GM12878 (cell line): ENCODE measurements around the gene MPZL1. TPM values are rescaled to one million over a fixed set of nuclear protein-coding genes. Genes with fewer than 3 reads are reported as not detected.

Source experiments
- ATAC-seq: fragments of 200-7000 bp; cut with Tn5 transposase; 3 replicates; pipeline ENCODE4 v1.9.1; 2020; ENCODE audit warnings: mild to moderate bottlenecking, moderate library complexity
- BruUV-seq: library from RNA; stranded (reverse); fragments of 400-500 nt; replicated peaks from 2 replicates; lab custom pipeline; 2021; lab: Mats Ljungman, UMichigan
- CTCF ChIA-PET: fragments of 300-600 bp; sonication (Branson Sonifier 250); formaldehyde crosslinking; extraction: SDS; loops from one replicate; lab custom pipeline; 2021; ENCODE audit warnings: inconsistent platforms; lab: Yijun Ruan, JAX
- POLR2A ChIA-PET: fragments of 350-600 bp; formaldehyde crosslinking; extraction: SDS; loops from one replicate; lab custom pipeline; 2021; ENCODE audit warnings: inconsistent platforms; lab: Charles Lee
- RAD21 ChIA-PET: fragments of 300-600 bp; sonication (Branson Sonifier 250); formaldehyde crosslinking; loops from one replicate; lab custom pipeline; 2023; ENCODE audit warnings: antibody characterized with exemption; ENCODE audit not compliant: unreplicated experiment; lab: Charles Lee
- SMC1A ChIA-PET: fragments of 300-600 bp; sonication (Branson Sonifier 250); formaldehyde crosslinking; loops from one replicate; lab custom pipeline; 2023; ENCODE audit not compliant: unreplicated experiment, uncharacterized antibody; lab: Charles Lee
- DNase-seq: peaks from one replicate; pipeline ENCODE4 v3.0.0-alpha.2; 2011; ENCODE audit warnings: low read depth, low spot score
- FAIRE-seq: peaks from 3 replicates; lab custom pipeline; 2011; peaks lifted over from hg19 to GRCh38; lab: Jason Lieb, UNC
- H2AFZ ChIP-seq: 2 replicates; pipeline ENCODE4 v1.6.0; 2011; ENCODE audit warnings: low read depth, low read length, control low read depth; ENCODE audit not compliant: control insufficient read depth
- H3K27ac ChIP-seq: 2 replicates; pipeline ENCODE4 v1.5.1; 2011; ENCODE audit warnings: control low read depth; ENCODE audit not compliant: control insufficient read depth, insufficient read depth
- H3K27me3 ChIP-seq, 2 experiments: replicated peaks in 1 of 2; 2 replicates each; pipeline versions ENCODE4 v1.6.0 to v1.6.1; 2011; ENCODE audit warnings: low read length in 1 of 2; ENCODE audit not compliant: control insufficient read depth in 2 of 2, insufficient read depth in 2 of 2
- H3K36me3 ChIP-seq, 2 experiments: 2 replicates each; pipeline ENCODE4 v1.5.1; 2011; ENCODE audit warnings: low read length in 1 of 2; ENCODE audit not compliant: control insufficient read depth in 2 of 2, insufficient read depth in 2 of 2
- H3K4me1 ChIP-seq: 2 replicates; pipeline ENCODE4 v1.6.1; 2011; ENCODE audit warnings: mild to moderate bottlenecking, low read length, moderate library complexity, mixed read lengths; ENCODE audit not compliant: control insufficient read depth, insufficient read depth
- H3K4me2 ChIP-seq: 2 replicates; pipeline ENCODE4 v1.6.0; 2011; ENCODE audit warnings: control low read depth; ENCODE audit not compliant: control insufficient read depth, insufficient read depth
- H3K4me3 ChIP-seq: fragments of 200-600 bp; sonication (generic); 2 replicates; pipeline ENCODE4 v1.5.1; 2016
- H3K79me2 ChIP-seq: 2 replicates; pipeline ENCODE4 v1.6.0; 2011; ENCODE audit warnings: low read length; ENCODE audit not compliant: control insufficient read depth, insufficient read depth
- H3K9ac ChIP-seq: 2 replicates; pipeline ENCODE4 v1.8.0; 2011; ENCODE audit warnings: low read length, control low read depth, mixed read lengths; ENCODE audit not compliant: control insufficient read depth, insufficient read depth
- H3K9me3 ChIP-seq: replicated peaks from 3 replicates; pipeline ENCODE4 v1.5.1; 2011; ENCODE audit warnings: mild to moderate bottlenecking, low read length; ENCODE audit not compliant: control insufficient read depth, insufficient read depth
- H4K20me1 ChIP-seq: 2 replicates; pipeline ENCODE4 v1.6.0; 2011; ENCODE audit not compliant: control insufficient read depth, insufficient read depth
- CBX3 ChIP-seq: fragments of 200-600 bp; sonication (generic); IDR thresholded peaks from 2 replicates; pipeline ENCODE4 v1.6.1; 2016; ENCODE audit warnings: low read depth, borderline replicate concordance
- CHD4 ChIP-seq: fragments of 200-600 bp; sonication (generic); IDR thresholded peaks from 2 replicates; pipeline ENCODE4 v1.6.1; 2016; ENCODE audit warnings: mild to moderate bottlenecking
- EED ChIP-seq: sonication (generic); IDR thresholded peaks from 2 replicates; pipeline ENCODE4 v1.6.1; 2016; ENCODE audit warnings: antibody characterized with exemption, low read depth
- KLF5 ChIP-seq: fragments of 450-650 bp; IDR thresholded peaks from 2 replicates; pipeline ENCODE4 v1.6.1; 2014; ENCODE audit warnings: mild to moderate bottlenecking; ENCODE audit not compliant: partially characterized antibody
- MEF2A ChIP-seq: IDR thresholded peaks from 2 replicates; pipeline ENCODE4 v1.6.1; 2011; ENCODE audit warnings: low read depth, mild to moderate bottlenecking, low read length, moderate library complexity; ENCODE audit not compliant: insufficient read depth
- MEF2B ChIP-seq: fragments of 450-650 bp; IDR thresholded peaks from 2 replicates; pipeline ENCODE4 v1.6.1; 2018; ENCODE audit warnings: mild to moderate bottlenecking, moderate library complexity; ENCODE audit not compliant: partially characterized antibody, poor library complexity, severe bottlenecking
- MTA3 ChIP-seq: IDR thresholded peaks from 2 replicates; pipeline ENCODE4 v1.6.1; 2012; ENCODE audit warnings: low read length, inconsistent platforms, borderline replicate concordance
- NR2F1 ChIP-seq: fragments of 450-650 bp; conservative IDR thresholded peaks from 2 replicates; pipeline ENCODE4 v1.6.1; 2017; ENCODE audit warnings: mild to moderate bottlenecking
- PAX8 ChIP-seq: fragments of 450-650 bp; IDR thresholded peaks from 2 replicates; pipeline ENCODE4 v1.6.1; 2017; ENCODE audit warnings: mild to moderate bottlenecking, moderate library complexity
- SMAD5 ChIP-seq: IDR thresholded peaks from 2 replicates; pipeline ENCODE4 v1.6.1; 2016; ENCODE audit warnings: antibody characterized with exemption, low read depth
- SMARCA5 ChIP-seq: fragments of 450-650 bp; IDR thresholded peaks from 2 replicates; pipeline ENCODE4 v1.6.1; 2017; ENCODE audit warnings: mild to moderate bottlenecking
- TCF7 ChIP-seq: IDR thresholded peaks from 2 replicates; pipeline ENCODE4 v1.6.1; 2014; ENCODE audit warnings: antibody characterized with exemption, borderline replicate concordance
- WRNIP1 ChIP-seq: IDR thresholded peaks from 2 replicates; pipeline ENCODE4 v1.6.1; 2011; ENCODE audit warnings: low read depth, low read length, improper control_type of control experiment, borderline replicate concordance
- WGBS: methylation state at CpG from one replicate; pipeline ENCODE4 v1.1.6; 2016; ENCODE audit warnings: low lambda C conversion rate; ENCODE audit not compliant: insufficient replicate concordance, insufficient coverage; ENCODE audit errors: missing lambda C conversion rate; 5-methylcytosine and 5-hydroxymethylcytosine counted together
- in situ Hi-C: fragments of 300-500 bp; cut with MboI; formaldehyde crosslinking; loops from 9 replicates; pipeline ENCODE4 v1.14.3; 2018; ENCODE audit warnings: mixed read lengths
- intact Hi-C: fragments of 100-400 bp; cut with micrococcal nuclease; formaldehyde crosslinking; loops from one replicate; pipeline ENCODE4 v1.14.2; 2022; ENCODE audit not compliant: unreplicated experiment
- polyA plus RNA-seq, 11 experiments: library from polyadenylated mRNA; depleted of rRNA in 4 of 11; unstranded in 6 of 11; stranded (reverse) in 5 of 11; fragments of >200 nt; fragmentation: Nextera tagmentation in 4 of 11; fragmentation: Illumina TruSeq in 1 of 11; extraction: Ambion mirVana in 4 of 11; extraction: Trizol in 1 of 11; gene quantifications; 1 replicate in 1 of 11; 2 replicates in 10 of 11; pipeline versions ENCODE4 v1.2.1 to v1.2.3, GENCODE V29; 2011 to 2016; ENCODE audit warnings: inconsistent platforms in 2 of 11, missing spikeins in 2 of 11, low read depth in 1 of 11
- total RNA-seq, 4 experiments: library from RNA; depleted of rRNA in 3 of 4; stranded (reverse); fragments of >200 nt in 3 of 4; fragmentation: Illumina TruSeq in 1 of 4; extraction: Trizol in 1 of 4; gene quantifications; 2 replicates each; pipeline versions ENCODE4 v1.2.1 to v1.2.3, GENCODE V29; 2013 to 2021
- TF ChIP-seq, protein P1 (sequence below): fragments of 450-650 bp; IDR thresholded peaks from 2 replicates; pipeline ENCODE4 v1.6.1; 2018; ENCODE audit warnings: mild to moderate bottlenecking, low read depth, moderate library complexity; ENCODE audit not compliant: partially characterized antibody
- TF ChIP-seq, protein P2 (sequence below): fragments of 450-650 bp; IDR thresholded peaks from 2 replicates; pipeline ENCODE4 v1.6.1; 2014; ENCODE audit warnings: mild to moderate bottlenecking
- TF ChIP-seq, protein P3 (sequence below): fragments of 450-650 bp; formaldehyde crosslinking; IDR thresholded peaks from 2 replicates; pipeline ENCODE4 v1.4.0; 2020; ENCODE audit warnings: mild to moderate bottlenecking, moderate library complexity

Gene MPZL1
- total and polyA plus RNA-seq, 10 of the 15 experiments (the other 5 are each of a cell fraction or from before 2014, with no cell fraction given), result 9.8 to 60.9 (median 45.9) TPM

DNA sequence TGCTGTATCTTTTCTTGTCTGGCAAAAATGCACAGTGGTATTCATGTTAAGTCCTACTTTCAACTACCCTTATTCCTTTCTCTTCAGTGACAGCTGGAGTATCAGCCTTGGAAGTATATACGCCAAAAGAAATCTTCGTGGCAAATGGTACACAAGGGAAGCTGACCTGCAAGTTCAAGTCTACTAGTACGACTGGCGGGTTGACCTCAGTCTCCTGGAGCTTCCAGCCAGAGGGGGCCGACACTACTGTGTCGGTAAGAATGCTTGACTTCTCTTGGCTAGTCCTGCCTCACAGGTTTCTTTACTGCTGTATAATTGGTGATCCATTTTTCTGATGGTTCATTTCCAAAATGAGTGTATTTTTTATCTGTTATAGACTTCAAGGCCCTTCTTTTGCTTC lies 43.7 kb downstream of the MPZL1 start (continued):
- TF ChIP-seq, protein P1, sequence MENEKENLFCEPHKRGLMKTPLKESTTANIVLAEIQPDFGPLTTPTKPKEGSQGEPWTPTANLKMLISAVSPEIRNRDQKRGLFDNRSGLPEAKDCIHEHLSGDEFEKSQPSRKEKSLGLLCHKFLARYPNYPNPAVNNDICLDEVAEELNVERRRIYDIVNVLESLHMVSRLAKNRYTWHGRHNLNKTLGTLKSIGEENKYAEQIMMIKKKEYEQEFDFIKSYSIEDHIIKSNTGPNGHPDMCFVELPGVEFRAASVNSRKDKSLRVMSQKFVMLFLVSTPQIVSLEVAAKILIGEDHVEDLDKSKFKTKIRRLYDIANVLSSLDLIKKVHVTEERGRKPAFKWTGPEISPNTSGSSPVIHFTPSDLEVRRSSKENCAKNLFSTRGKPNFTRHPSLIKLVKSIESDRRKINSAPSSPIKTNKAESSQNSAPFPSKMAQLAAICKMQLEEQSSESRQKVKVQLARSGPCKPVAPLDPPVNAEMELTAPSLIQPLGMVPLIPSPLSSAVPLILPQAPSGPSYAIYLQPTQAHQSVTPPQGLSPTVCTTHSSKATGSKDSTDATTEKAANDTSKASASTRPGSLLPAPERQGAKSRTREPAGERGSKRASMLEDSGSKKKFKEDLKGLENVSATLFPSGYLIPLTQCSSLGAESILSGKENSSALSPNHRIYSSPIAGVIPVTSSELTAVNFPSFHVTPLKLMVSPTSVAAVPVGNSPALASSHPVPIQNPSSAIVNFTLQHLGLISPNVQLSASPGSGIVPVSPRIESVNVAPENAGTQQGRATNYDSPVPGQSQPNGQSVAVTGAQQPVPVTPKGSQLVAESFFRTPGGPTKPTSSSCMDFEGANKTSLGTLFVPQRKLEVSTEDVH, result no peak
- TF ChIP-seq MEF2A (no peak), CHD4 (no peak), MTA3 (no peak), SMAD5 (no peak), CBX3 (no peak)
- TF ChIP-seq, protein P2, sequence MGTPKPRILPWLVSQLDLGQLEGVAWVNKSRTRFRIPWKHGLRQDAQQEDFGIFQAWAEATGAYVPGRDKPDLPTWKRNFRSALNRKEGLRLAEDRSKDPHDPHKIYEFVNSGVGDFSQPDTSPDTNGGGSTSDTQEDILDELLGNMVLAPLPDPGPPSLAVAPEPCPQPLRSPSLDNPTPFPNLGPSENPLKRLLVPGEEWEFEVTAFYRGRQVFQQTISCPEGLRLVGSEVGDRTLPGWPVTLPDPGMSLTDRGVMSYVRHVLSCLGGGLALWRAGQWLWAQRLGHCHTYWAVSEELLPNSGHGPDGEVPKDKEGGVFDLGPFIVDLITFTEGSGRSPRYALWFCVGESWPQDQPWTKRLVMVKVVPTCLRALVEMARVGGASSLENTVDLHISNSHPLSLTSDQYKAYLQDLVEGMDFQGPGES, result no peak

DNA sequence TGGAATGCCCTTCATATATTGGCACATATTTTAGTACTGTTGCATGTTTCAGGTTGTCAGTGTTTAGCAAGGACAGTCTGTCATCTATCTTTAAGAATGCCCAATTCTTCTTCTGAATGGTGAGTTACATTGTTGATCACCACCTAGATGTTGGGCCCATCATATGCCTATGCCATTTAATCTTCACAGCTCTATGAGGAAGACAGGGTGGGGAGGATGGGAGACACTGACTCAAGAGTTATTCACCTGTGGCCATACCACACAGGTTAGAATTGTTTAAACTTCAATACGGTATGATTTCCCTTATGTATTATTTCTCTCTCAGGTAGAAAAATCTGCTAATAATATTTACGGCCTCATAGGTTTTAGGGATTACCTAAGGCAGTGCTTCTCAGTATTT lies 44.8 kb downstream of the MPZL1 start:
- RAD21 ChIA-PET, result no interaction called here
- intact Hi-C loops (no loop called here), in situ Hi-C loops (no loop called here)
- H3K79me2 ChIP-seq, result peaks cover 5% of the 10 kb centered on the region
- ATAC-seq (no peak), DNase-seq (no peak), FAIRE-seq (no peak)
- no peak overlapping the region for H2AFZ ChIP-seq
- H3K27me3 ChIP-seq, result no peaks in the 10 kb centered on the region
- no peak overlapping the region for H3K4me3 ChIP-seq
- no peak overlapping the region for H3K4me2 ChIP-seq
- H4K20me1 ChIP-seq, result no peaks in the 10 kb centered on the region
- H3K9me3 ChIP-seq, result no peaks in the 10 kb centered on the region
- WGBS, result 100% methylated on average over 2 of the region's 2 CpGs
- POLR2A ChIA-PET, result interaction anchor here (1.1 kb wide), 1 partner anchor 25 kb away, joined by 3 read pairs; no protein-coding TSS in a partner anchor
- SMC1A ChIA-PET, result interaction anchor here (0.9 to 1.5 kb wide), 2 partner anchors 13 to 50 kb away, joined by 3 to 4 read pairs; no protein-coding TSS in a partner anchor
- no TSS peak for BruUV-seq
- H3K27ac ChIP-seq, result no peak overlapping the region
- no peaks in the 10 kb centered on the region; the same call in 1 of the 2 replicates for H3K4me1 ChIP-seq
- H3K9ac ChIP-seq, result no peak overlapping the region
- CTCF ChIA-PET, result interaction anchor here (0.9 to 1.4 kb wide), 2 partner anchors 14 to 316 kb away, joined by 3 read pairs; no protein-coding TSS in a partner anchor
- peaks cover 6 to 26% of the 10 kb centered on the region in 2 experiments for H3K36me3 ChIP-seq
- TF ChIP-seq WRNIP1, result no peak
- TF ChIP-seq EED, result no peak
- no peak for TF ChIP-seq KLF5
- TF ChIP-seq TCF7, result no peak
- TF ChIP-seq, protein P3, sequence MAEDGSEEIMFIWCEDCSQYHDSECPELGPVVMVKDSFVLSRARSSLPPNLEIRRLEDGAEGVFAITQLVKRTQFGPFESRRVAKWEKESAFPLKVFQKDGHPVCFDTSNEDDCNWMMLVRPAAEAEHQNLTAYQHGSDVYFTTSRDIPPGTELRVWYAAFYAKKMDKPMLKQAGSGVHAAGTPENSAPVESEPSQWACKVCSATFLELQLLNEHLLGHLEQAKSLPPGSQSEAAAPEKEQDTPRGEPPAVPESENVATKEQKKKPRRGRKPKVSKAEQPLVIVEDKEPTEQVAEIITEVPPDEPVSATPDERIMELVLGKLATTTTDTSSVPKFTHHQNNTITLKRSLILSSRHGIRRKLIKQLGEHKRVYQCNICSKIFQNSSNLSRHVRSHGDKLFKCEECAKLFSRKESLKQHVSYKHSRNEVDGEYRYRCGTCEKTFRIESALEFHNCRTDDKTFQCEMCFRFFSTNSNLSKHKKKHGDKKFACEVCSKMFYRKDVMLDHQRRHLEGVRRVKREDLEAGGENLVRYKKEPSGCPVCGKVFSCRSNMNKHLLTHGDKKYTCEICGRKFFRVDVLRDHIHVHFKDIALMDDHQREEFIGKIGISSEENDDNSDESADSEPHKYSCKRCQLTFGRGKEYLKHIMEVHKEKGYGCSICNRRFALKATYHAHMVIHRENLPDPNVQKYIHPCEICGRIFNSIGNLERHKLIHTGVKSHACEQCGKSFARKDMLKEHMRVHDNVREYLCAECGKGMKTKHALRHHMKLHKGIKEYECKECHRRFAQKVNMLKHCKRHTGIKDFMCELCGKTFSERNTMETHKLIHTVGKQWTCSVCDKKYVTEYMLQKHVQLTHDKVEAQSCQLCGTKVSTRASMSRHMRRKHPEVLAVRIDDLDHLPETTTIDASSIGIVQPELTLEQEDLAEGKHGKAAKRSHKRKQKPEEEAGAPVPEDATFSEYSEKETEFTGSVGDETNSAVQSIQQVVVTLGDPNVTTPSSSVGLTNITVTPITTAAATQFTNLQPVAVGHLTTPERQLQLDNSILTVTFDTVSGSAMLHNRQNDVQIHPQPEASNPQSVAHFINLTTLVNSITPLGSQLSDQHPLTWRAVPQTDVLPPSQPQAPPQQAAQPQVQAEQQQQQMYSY (CRISPR knock-in tag), result no peak
- TF ChIP-seq SMARCA5, result no peak
- TF ChIP-seq MEF2B, result no peak
- TF ChIP-seq PAX8, result no peak
- no peak for TF ChIP-seq NR2F1
